Uterus (tissue), 4 donors: ENCODE results near the gene TADA2B. TPM values are rescaled to one million over a fixed set of nuclear protein-coding genes. Genes with fewer than 3 reads are reported as not detected.
"Not testable (repeated sequence)": the region's sequence is repeated elsewhere in the genome, so short reads cannot be mapped to it uniquely, and the experiment has no call there.

Source experiments
- DNase-seq, 2 donors: peaks; one replicate each; pipeline ENCODE4 v3.0.0-alpha.2; 2019 to 2020
- H3K27ac ChIP-seq, 2 donors: fragments of 200-600 bp; sonication (generic); 1 replicate in 1 of 2; 2 replicates in 1 of 2; pipeline ENCODE4 v1.5.1; 2016 to 2018
- H3K27me3 ChIP-seq, 2 donors: fragments of 200-600 bp; sonication (generic); one replicate each; pipeline ENCODE4 v1.5.1; 2018 to 2019; ENCODE audit warnings: control low read depth in 1 of 2
- H3K36me3 ChIP-seq, 2 donors: fragments of 200-600 bp; sonication (generic); one replicate each; pipeline ENCODE4 v1.5.1; 2019; ENCODE audit warnings: control low read depth in 1 of 2
- H3K4me1 ChIP-seq, 2 donors: fragments of 200-600 bp; sonication (generic); one replicate each; pipeline ENCODE4 v1.5.1; 2018 to 2019; ENCODE audit warnings: control low read depth in 1 of 2
- H3K4me3 ChIP-seq, 2 donors: fragments of 200-600 bp; sonication (generic); 1 replicate in 1 of 2; 2 replicates in 1 of 2; pipeline ENCODE4 v1.5.1; 2018 to 2019; ENCODE audit warnings: mild to moderate bottlenecking in 1 of 2
- H3K9me3 ChIP-seq, 2 donors: fragments of 200-600 bp; sonication (generic); one replicate each; pipeline ENCODE4 v1.5.1; 2019; ENCODE audit warnings: control low read depth in 1 of 2
- CTCF ChIP-seq, 4 experiments: fragments of 200-600 bp in 2 of 4; fragments of 450-650 bp in 2 of 4; sonication (generic) in 2 of 4; IDR thresholded peaks; one replicate each; pipeline ENCODE4 v1.5.1; 2016 to 2019; ENCODE audit warnings: antibody characterized with exemption in 4 of 4, mild to moderate bottlenecking in 2 of 4, moderate library complexity in 1 of 4
- POLR2A ChIP-seq, 2 donors: fragments of 450-650 bp; IDR thresholded peaks; one replicate each; pipeline ENCODE4 v1.6.1; 2016; ENCODE audit warnings: antibody characterized with exemption in 2 of 2, mild to moderate bottlenecking in 1 of 2, moderate library complexity in 1 of 2
- intact Hi-C: fragments of 100-400 bp; cut with DNase I; formaldehyde crosslinking; loops from one replicate; pipeline ENCODE4 v1.15.1; 2023; ENCODE audit warnings: low total_unique reads
- total RNA-seq, 4 donors: library from RNA; depleted of rRNA in 3 of 4; stranded (reverse); fragments of >200 nt in 3 of 4; gene quantifications; one replicate each; pipeline versions ENCODE4 v1.1.0 to v1.2.4, GENCODE V29; 2014 to 2023
- donor health status: DM: yes; HTN: yes; CAD: no.

TADA2B gene
- total RNA-seq, 4 donors from 2014 or later: 14.1 to 24.0 (median 21.1) TPM

GRCh38 chr4:7092026-7092425 is 48.9 kb downstream of the TADA2B start:
- H3K36me3 ChIP-seq: no peaks in the 10 kb centered on the region
- no peaks in the 10 kb centered on the region for H3K27me3 ChIP-seq
- intact Hi-C loops: no loop called here
- no peaks in the 10 kb centered on the region for H3K9me3 ChIP-seq
- peaks cover 9 to 11% of the 10 kb centered on the region in 2 donors for H3K4me1 ChIP-seq
- no peak overlapping the region for H3K4me3 ChIP-seq
- H3K27ac ChIP-seq: no peak overlapping the region
- DNase-seq: no peak
- TF ChIP-seq CTCF (IDR thresholded peaks at IDR 0.05) (no peak), POLR2A (IDR thresholded peaks at IDR 0.05) (no peak)

GRCh38 chr4:7094916-7095315 is 51.7 kb downstream of the TADA2B start:
- no peak for TF ChIP-seq CTCF (IDR thresholded peaks at IDR 0.05)
- TF ChIP-seq POLR2A (IDR thresholded peaks at IDR 0.05): no peak
- intact Hi-C loops: no loop called here
- no peak overlapping the region for H3K27ac ChIP-seq
- H3K9me3 ChIP-seq: no peaks in the 10 kb centered on the region
- H3K36me3 ChIP-seq: no peaks in the 10 kb centered on the region
- H3K4me3 ChIP-seq: no peak overlapping the region
- H3K4me1 ChIP-seq: peaks cover 0 to 2% of the 10 kb centered on the region in 2 donors
- peak in 1 of 2 donors; percentile 10 for DNase-seq
- no peaks in the 10 kb centered on the region for H3K27me3 ChIP-seq

GRCh38 chr4:7095611-7096155 is 52.5 kb downstream of the TADA2B start:
- no peak for TF ChIP-seq CTCF (IDR thresholded peaks at IDR 0.05)
- TF ChIP-seq POLR2A (IDR thresholded peaks at IDR 0.05): no peak
- DNase-seq: peak in 1 of 2 donors; percentile 8
- Histone ChIP-seq H3K36me3 (no peaks in the 10 kb centered on the region), H3K4me1 (no peaks in the 10 kb centered on the region), H3K4me3 (no peak overlapping the region), H3K27ac (no peak overlapping the region), H3K27me3 (no peaks in the 10 kb centered on the region), H3K9me3 (no peaks in the 10 kb centered on the region)
- intact Hi-C loops: no loop called here

- Histone ChIP-seq H3K9me3 (no peaks in the 10 kb centered on the region), H3K4me3 (no peak overlapping the region), H3K27me3 (no peaks in the 10 kb centered on the region), H3K36me3 (no peaks in the 10 kb centered on the region), H3K4me1 (no peaks in the 10 kb centered on the region), H3K27ac (no peak overlapping the region)
- intact Hi-C loops: no loop called here
- DNase-seq: peak in 1 of 2 donors; percentile 1
- TF ChIP-seq POLR2A (IDR thresholded peaks at IDR 0.05) (no peak), CTCF (IDR thresholded peaks at IDR 0.05) (no peak)
Measured at GRCh38 chr4:7096236-7096635, 53.1 kb downstream of the TADA2B start.

- no peaks in the 10 kb centered on the region for H3K9me3 ChIP-seq
- peaks cover 0 to 5% of the 10 kb centered on the region in 2 donors for H3K4me1 ChIP-seq
- intact Hi-C loops: no loop called here
- TF ChIP-seq CTCF (IDR thresholded peaks at IDR 0.05): peak; percentile 57 to 85 (median 71)
- no peak for TF ChIP-seq POLR2A (IDR thresholded peaks at IDR 0.05)
- peak; percentile 78 to 80 for DNase-seq
- H3K27me3 ChIP-seq: no peaks in the 10 kb centered on the region
- peak overlapping the region; percentile 40 to 53 for H3K4me3 ChIP-seq
- H3K27ac ChIP-seq: peak overlapping the region; percentile 81 to 85
- no peaks in the 10 kb centered on the region for H3K36me3 ChIP-seq
Measured at GRCh38 chr4:7101692-7102515, 58.7 kb downstream of the TADA2B start.

GRCh38 chr4:7102516-7102909 is 59.3 kb downstream of the TADA2B start:
- intact Hi-C loops, H3K4me1 ChIP-seq, DNase-seq, H3K27me3 ChIP-seq, H3K36me3 ChIP-seq, H3K9me3 ChIP-seq: not testable (repeated sequence)
- peak overlapping the region; percentile 40 to 53 for H3K4me3 ChIP-seq
- H3K27ac ChIP-seq: peak overlapping the region; percentile 81 to 85
